ENCODE measurements around the gene SUPT3H. TPM values are rescaled to one million over a fixed set of nuclear protein-coding genes. Genes with fewer than 3 reads are reported as not detected.

Gene SUPT3H
- total and polyA plus RNA-seq, 2 donors = 5.5 to 11.9 TPM

GRCh38 chr6:45086360-45087084 lies 291.2 kb downstream of the SUPT3H start:
- no peak overlapping the region for H3K27ac ChIP-seq (ENCODE audit: low read depth in 1 of 2, low read length in 1 of 2)
- H3K9me3 ChIP-seq (ENCODE audit: control insufficient read depth in 2 of 2, insufficient read depth in 1 of 2, low read length in 1 of 2) = no peaks in the 10 kb centered on the region
- H3K36me3 ChIP-seq (ENCODE audit: control insufficient read depth in 2 of 2, insufficient read depth in 2 of 2, low read length in 1 of 2) = no peaks in the 10 kb centered on the region
- DNase-seq (ENCODE audit: low read depth in 6 of 9, low spot score in 9 of 9) = no peak
- H3K4me3 ChIP-seq (ENCODE audit: low read length in 2 of 2) = no peak overlapping the region
- H3K4me1 ChIP-seq (ENCODE audit: control insufficient read depth in 2 of 2, insufficient read depth in 2 of 2, low read length in 2 of 2) = no peaks in the 10 kb centered on the region
- 97% methylated on average over 5 of the region's 5 CpGs for WGBS
- no peaks in the 10 kb centered on the region for H3K27me3 ChIP-seq (ENCODE audit: control insufficient read depth in 2 of 2, insufficient read depth in 1 of 2, low read length in 1 of 2)

DNA sequence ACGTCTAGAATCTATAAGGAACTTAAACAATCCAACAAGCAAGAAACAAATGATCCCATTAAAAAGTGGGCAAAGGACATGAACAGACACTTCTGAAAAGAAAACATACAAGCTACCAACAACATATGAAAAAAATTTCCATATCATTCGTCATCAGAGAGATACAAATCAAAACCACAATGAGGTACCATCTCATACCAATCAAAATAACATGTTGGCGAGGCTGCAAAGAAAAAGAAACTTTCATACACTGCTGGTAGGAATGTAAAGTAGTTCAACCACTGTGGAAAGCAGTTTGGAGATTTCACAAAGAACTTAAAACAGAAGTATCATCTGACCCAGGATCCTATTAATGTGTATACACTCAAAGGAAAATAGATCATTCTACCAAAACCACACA lies 293.5 kb downstream of the SUPT3H start:
- Histone ChIP-seq H3K36me3 (ENCODE audit: control insufficient read depth in 2 of 2, insufficient read depth in 2 of 2, low read length in 1 of 2) (no peaks in the 10 kb centered on the region), H3K4me1 (ENCODE audit: control insufficient read depth in 2 of 2, insufficient read depth in 2 of 2, low read length in 2 of 2) (no peaks in the 10 kb centered on the region), H3K27me3 (ENCODE audit: control insufficient read depth in 2 of 2, insufficient read depth in 1 of 2, low read length in 1 of 2) (no peaks in the 10 kb centered on the region), H3K9me3 (ENCODE audit: control insufficient read depth in 2 of 2, insufficient read depth in 1 of 2, low read length in 1 of 2) (peaks cover 0 to 2% of the 10 kb centered on the region in 2 donors), H3K27ac (ENCODE audit: low read depth in 1 of 2, low read length in 1 of 2) (no peak overlapping the region), H3K4me3 (ENCODE audit: low read length in 2 of 2) (no peak overlapping the region)
- peak in 1 of 9 donors; percentile 11 for DNase-seq (ENCODE audit: low read depth in 6 of 9, low spot score in 9 of 9)
- 58% methylated on average over 3 of the region's 3 CpGs for WGBS

- Histone ChIP-seq H3K36me3 (ENCODE audit: control insufficient read depth in 2 of 2, insufficient read depth in 2 of 2, low read length in 1 of 2) (no peaks in the 10 kb centered on the region), H3K9me3 (ENCODE audit: control insufficient read depth in 2 of 2, insufficient read depth in 1 of 2, low read length in 1 of 2) (peaks cover 0 to 7% of the 10 kb centered on the region in 2 donors), H3K4me1 (ENCODE audit: control insufficient read depth in 2 of 2, insufficient read depth in 2 of 2, low read length in 2 of 2) (no peaks in the 10 kb centered on the region), H3K27me3 (ENCODE audit: control insufficient read depth in 2 of 2, insufficient read depth in 1 of 2, low read length in 1 of 2) (no peaks in the 10 kb centered on the region), H3K4me3 (ENCODE audit: low read length in 2 of 2) (no peak overlapping the region), H3K27ac (ENCODE audit: low read depth in 1 of 2, low read length in 1 of 2) (no peak overlapping the region)
- no peak for DNase-seq (ENCODE audit: low read depth in 6 of 9, low spot score in 9 of 9)
- WGBS = 99% methylated on average over 1 of the region's 1 CpG
Observed at GRCh38 chr6:45082091-45082490, 295.6 kb downstream of the SUPT3H start.

DNA sequence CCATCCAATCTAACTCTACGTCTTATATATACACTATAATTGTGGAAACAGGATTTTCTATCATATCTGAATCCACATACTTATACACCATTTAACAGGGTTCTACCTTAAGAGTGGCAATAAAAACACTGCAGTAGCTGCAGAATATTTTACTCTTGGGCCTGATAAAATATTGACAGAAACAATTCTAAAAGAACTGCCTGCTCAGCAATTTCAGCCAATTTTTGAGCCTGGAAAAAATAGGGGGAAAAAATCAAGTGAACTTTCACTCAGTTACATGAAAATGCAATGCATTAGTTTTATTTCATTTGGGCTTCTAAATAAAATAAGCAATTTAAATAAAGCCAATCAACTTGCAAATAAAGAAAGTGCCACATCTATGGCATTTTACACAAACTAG lies 296.1 kb downstream of the SUPT3H start:
- Histone ChIP-seq H3K27ac (ENCODE audit: low read depth in 1 of 2, low read length in 1 of 2) (no peak overlapping the region), H3K9me3 (ENCODE audit: control insufficient read depth in 2 of 2, insufficient read depth in 1 of 2, low read length in 1 of 2) (peaks cover 0 to 7% of the 10 kb centered on the region in 2 donors), H3K36me3 (ENCODE audit: control insufficient read depth in 2 of 2, insufficient read depth in 2 of 2, low read length in 1 of 2) (no peaks in the 10 kb centered on the region), H3K4me1 (ENCODE audit: control insufficient read depth in 2 of 2, insufficient read depth in 2 of 2, low read length in 2 of 2) (no peaks in the 10 kb centered on the region), H3K27me3 (ENCODE audit: control insufficient read depth in 2 of 2, insufficient read depth in 1 of 2, low read length in 1 of 2) (no peaks in the 10 kb centered on the region), H3K4me3 (ENCODE audit: low read length in 2 of 2) (no peak overlapping the region)
- 100% methylated on average over 1 of the region's 1 CpG for WGBS
- no peak for DNase-seq (ENCODE audit: low read depth in 6 of 9, low spot score in 9 of 9)

- no peak overlapping the region for H3K27ac ChIP-seq (ENCODE audit: low read depth in 1 of 2, low read length in 1 of 2)
- no peak for DNase-seq (ENCODE audit: low read depth in 6 of 9, low spot score in 9 of 9)
- H3K27me3 ChIP-seq (ENCODE audit: control insufficient read depth in 2 of 2, insufficient read depth in 1 of 2, low read length in 1 of 2) = no peaks in the 10 kb centered on the region
- H3K4me1 ChIP-seq (ENCODE audit: control insufficient read depth in 2 of 2, insufficient read depth in 2 of 2, low read length in 2 of 2) = no peaks in the 10 kb centered on the region
- WGBS = 99% methylated on average over 3 of the region's 3 CpGs
- no peak overlapping the region for H3K4me3 ChIP-seq (ENCODE audit: low read length in 2 of 2)
- peaks cover 0 to 7% of the 10 kb centered on the region in 2 donors for H3K9me3 ChIP-seq (ENCODE audit: control insufficient read depth in 2 of 2, insufficient read depth in 1 of 2, low read length in 1 of 2)
- no peaks in the 10 kb centered on the region for H3K36me3 ChIP-seq (ENCODE audit: control insufficient read depth in 2 of 2, insufficient read depth in 2 of 2, low read length in 1 of 2)
Observed at GRCh38 chr6:45078432-45078831, 299.3 kb downstream of the SUPT3H start.

DNA sequence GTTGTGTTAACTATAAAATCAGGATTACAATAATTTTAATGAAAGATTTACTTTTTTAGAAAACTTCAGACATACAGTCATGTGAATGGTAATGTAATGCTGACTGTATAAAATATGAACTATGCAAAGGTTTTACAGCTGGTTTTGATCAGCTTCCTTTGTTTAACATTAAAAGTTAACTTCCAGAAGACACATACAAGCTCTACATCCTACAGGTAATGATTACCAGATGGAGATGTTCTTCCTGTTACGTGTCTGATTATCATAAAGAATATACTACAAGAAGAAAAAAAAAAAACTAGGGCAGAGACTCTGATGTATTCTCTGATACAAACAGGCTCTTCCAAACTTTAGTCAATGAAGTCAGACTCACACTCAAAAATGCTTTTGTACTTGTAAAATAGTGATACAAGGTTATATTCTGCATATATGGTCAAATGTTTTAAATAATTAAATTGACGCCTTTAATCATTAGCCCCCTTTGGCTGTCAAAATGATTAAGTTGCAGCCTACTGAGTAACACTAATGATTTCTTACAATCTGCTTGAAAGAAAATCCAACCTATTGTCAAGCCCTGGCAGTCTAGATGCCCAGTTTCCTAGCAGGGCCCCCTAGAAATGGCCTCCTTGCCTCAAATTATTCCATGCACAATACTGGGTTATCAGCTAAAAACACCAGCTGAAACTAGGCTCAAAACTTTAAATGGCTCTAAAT lies 301.4 kb downstream of the SUPT3H start:
- Histone ChIP-seq H3K27ac (ENCODE audit: low read depth in 1 of 2, low read length in 1 of 2) (no peak overlapping the region), H3K9me3 (ENCODE audit: control insufficient read depth in 2 of 2, insufficient read depth in 1 of 2, low read length in 1 of 2) (peaks cover 0 to 7% of the 10 kb centered on the region in 2 donors), H3K4me3 (ENCODE audit: low read length in 2 of 2) (no peak overlapping the region), H3K4me1 (ENCODE audit: control insufficient read depth in 2 of 2, insufficient read depth in 2 of 2, low read length in 2 of 2) (no peaks in the 10 kb centered on the region), H3K27me3 (ENCODE audit: control insufficient read depth in 2 of 2, insufficient read depth in 1 of 2, low read length in 1 of 2) (no peaks in the 10 kb centered on the region), H3K36me3 (ENCODE audit: control insufficient read depth in 2 of 2, insufficient read depth in 2 of 2, low read length in 1 of 2) (no peaks in the 10 kb centered on the region)
- WGBS = 99% methylated on average over 2 of the region's 2 CpGs
- no peak for DNase-seq (ENCODE audit: low read depth in 6 of 9, low spot score in 9 of 9)

GRCh38 chr6:45075246-45075645 lies 302.5 kb downstream of the SUPT3H start:
- no peak overlapping the region for H3K27ac ChIP-seq (ENCODE audit: low read depth in 1 of 2, low read length in 1 of 2)
- WGBS = 97% methylated on average over 2 of the region's 2 CpGs
- no peak for DNase-seq (ENCODE audit: low read depth in 6 of 9, low spot score in 9 of 9)
- no peaks in the 10 kb centered on the region for H3K36me3 ChIP-seq (ENCODE audit: control insufficient read depth in 2 of 2, insufficient read depth in 2 of 2, low read length in 1 of 2)
- no peak overlapping the region for H3K4me3 ChIP-seq (ENCODE audit: low read length in 2 of 2)
- no peaks in the 10 kb centered on the region for H3K27me3 ChIP-seq (ENCODE audit: control insufficient read depth in 2 of 2, insufficient read depth in 1 of 2, low read length in 1 of 2)
- H3K4me1 ChIP-seq (ENCODE audit: control insufficient read depth in 2 of 2, insufficient read depth in 2 of 2, low read length in 2 of 2) = no peaks in the 10 kb centered on the region
- H3K9me3 ChIP-seq (ENCODE audit: control insufficient read depth in 2 of 2, insufficient read depth in 1 of 2, low read length in 1 of 2) = peaks cover 0 to 7% of the 10 kb centered on the region in 2 donors

DNA sequence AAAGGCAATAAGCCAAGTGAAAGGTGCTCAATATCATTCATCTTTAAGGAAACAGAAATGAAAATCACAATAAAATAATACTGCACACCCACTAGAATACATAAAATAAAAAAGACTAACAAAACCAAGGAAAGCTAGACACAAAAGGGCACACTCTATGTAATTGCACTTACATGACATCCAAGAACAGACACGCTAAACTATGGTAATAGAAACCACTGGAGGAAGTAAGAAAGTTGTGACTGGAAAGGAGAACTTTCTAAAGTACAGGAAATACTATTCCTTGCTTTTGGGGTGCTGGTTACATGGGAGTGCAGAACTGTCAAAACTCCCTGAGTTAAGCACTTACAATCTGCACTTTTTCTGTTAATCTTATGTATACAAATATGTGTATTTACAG lies 303.3 kb downstream of the SUPT3H start:
- H3K9me3 ChIP-seq (ENCODE audit: control insufficient read depth in 2 of 2, insufficient read depth in 1 of 2, low read length in 1 of 2) = peaks cover 0 to 7% of the 10 kb centered on the region in 2 donors
- H3K27me3 ChIP-seq (ENCODE audit: control insufficient read depth in 2 of 2, insufficient read depth in 1 of 2, low read length in 1 of 2) = no peaks in the 10 kb centered on the region
- H3K4me1 ChIP-seq (ENCODE audit: control insufficient read depth in 2 of 2, insufficient read depth in 2 of 2, low read length in 2 of 2) = no peaks in the 10 kb centered on the region
- H3K4me3 ChIP-seq (ENCODE audit: low read length in 2 of 2) = no peak overlapping the region
- no peak overlapping the region for H3K27ac ChIP-seq (ENCODE audit: low read depth in 1 of 2, low read length in 1 of 2)
- no peak for DNase-seq (ENCODE audit: low read depth in 6 of 9, low spot score in 9 of 9)
- 21% methylated on average over 1 of the region's 1 CpG for WGBS
- no peaks in the 10 kb centered on the region for H3K36me3 ChIP-seq (ENCODE audit: control insufficient read depth in 2 of 2, insufficient read depth in 2 of 2, low read length in 1 of 2)

DNA sequence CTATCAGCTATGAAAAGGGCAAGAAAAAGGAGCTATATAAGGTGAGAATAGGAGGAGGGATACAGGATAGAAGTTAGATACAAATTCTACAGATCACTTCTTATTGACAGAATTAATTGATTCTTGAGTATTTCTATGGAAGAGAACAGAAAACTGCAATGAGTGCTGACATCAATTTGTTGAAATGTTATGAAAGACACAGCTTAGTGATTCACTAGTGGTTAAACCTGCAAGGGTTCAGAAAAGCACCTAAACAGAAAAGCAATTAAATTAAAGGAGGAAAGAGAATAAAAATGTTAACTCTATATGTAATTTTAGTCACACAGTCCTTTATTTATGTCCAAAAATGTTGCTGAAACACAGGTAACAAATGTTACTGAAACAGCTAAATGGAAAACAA lies 304.0 kb downstream of the SUPT3H start:
- no peaks in the 10 kb centered on the region for H3K27me3 ChIP-seq (ENCODE audit: control insufficient read depth in 2 of 2, insufficient read depth in 1 of 2, low read length in 1 of 2)
- no peak for DNase-seq (ENCODE audit: low read depth in 6 of 9, low spot score in 9 of 9)
- H3K4me3 ChIP-seq (ENCODE audit: low read length in 2 of 2) = no peak overlapping the region
- peaks cover 0 to under 1% of the 10 kb centered on the region in 2 donors for H3K9me3 ChIP-seq (ENCODE audit: control insufficient read depth in 2 of 2, insufficient read depth in 1 of 2, low read length in 1 of 2)
- H3K27ac ChIP-seq (ENCODE audit: low read depth in 1 of 2, low read length in 1 of 2) = no peak overlapping the region
- H3K4me1 ChIP-seq (ENCODE audit: control insufficient read depth in 2 of 2, insufficient read depth in 2 of 2, low read length in 2 of 2) = no peaks in the 10 kb centered on the region
- H3K36me3 ChIP-seq (ENCODE audit: control insufficient read depth in 2 of 2, insufficient read depth in 2 of 2, low read length in 1 of 2) = no peaks in the 10 kb centered on the region
